Activated CD4-positive, alpha-beta T cell treated with anti-CD3 and anti-CD28 coated beads, Interleukin-2, amount 50 U/mL, for 16 hours (primary cell): Measurements from ENCODE around the gene IFITM5.
"Not testable (repeated sequence)": the region's sequence is repeated elsewhere in the genome, so short reads cannot be mapped to it uniquely, and the experiment has no call there.

Experiments
- DNase-seq: peaks from one replicate; pipeline ENCODE4 v3.0.0-alpha.2; 2020

Gene IFITM5

DNA sequence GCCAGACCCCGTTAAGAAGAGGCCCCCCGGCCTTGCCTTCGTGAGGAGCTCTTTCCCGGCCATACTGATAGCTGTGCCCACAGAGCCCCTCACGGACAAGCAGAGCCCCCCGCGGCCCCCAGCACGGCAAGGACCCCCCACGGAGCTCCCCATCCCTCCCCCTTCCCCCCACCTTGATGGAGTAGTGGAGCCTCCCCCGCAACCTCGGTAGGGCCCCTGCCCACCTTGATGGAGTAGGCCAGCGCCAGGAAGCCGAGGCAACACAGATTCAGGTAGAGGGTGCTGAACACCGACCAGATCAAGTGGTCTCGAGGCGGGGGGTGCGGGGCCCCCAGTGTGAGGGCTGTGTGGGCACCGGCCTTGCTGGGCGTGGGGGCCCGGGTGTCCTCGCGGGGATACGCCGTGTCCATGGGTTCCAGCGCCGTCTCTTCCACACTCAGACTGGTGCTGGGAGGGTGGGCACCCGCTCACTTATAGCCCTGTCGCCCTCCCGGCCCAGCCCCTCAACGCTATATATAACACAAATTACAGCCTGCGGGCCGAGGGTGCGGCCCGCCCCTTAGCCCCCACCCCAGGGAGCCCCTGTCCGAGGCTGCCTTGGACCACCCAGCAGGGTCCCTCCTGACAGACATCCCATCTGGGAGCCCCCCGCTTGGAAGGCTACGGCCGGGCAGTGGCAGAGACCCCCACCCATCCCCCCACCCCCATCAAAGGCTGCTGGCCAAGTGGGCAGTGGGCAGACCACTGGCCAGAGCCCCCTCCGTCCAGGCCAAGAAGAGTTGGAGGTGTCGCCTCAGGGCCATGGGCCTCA, at the start of gene IFITM5:
Gene IFITM5, minus strand, starts transcription at position 446 of the 811 bp plus-strand sequence. Its CDS starts 36 bp downstream, at position 410.
- DNase-seq, result no peak

DNA sequence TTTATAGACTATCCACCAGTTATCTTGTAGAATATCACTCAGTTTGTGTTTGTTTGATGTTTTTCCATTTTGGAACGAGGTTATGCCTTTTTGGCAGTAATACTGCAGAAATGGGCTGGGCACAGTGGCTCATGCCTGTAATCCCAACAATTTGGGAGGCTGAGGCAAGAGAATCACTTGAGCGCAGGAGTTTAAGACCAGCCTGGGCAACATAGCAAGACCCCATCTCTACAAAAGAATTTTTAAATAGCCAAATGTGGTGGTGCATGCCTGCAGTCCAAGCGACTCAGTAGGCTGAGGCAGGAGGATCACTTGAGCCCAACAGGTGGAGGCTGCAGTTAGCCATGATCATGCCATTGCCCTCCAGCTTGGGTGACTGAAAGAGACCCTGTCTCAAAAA, 47.2 kb upstream of the IFITM5 start:
- DNase-seq, result no peak

DNA sequence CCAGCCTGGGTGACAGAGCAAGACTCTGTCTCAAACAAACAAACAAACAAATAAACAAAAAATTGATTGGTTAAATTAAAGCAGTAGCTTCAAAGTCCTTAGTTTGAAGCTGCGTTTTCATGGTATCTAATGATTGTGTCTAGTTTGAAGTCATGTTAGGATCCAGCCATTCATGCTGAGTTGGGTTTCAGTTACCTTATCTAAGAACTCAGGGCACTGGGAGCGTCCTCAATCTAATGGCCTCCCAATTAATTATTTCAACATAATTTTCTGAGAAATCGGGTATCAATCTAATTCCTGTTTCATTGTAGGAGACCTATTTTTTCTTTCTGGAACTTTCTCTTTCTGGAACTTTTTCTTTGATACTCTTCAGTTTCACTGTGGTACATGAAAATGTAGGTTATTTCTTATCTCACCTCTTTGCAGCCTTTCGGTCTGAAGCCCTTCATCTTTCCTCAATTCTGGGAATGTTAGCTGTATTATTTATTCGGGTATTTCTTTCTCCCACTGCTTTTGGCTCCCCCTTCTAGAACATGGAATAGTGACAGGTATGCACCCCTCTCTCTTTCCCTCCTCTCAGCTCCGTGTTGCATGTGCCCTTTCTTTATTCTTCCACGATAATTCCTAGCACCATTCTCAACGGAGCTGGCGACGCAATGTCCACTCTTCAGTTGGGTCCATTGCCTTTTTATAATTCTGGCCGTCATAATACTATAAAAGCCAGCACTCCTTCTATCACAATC, 45.7 kb upstream of the IFITM5 start:
- DNase-seq, result no peak

DNA sequence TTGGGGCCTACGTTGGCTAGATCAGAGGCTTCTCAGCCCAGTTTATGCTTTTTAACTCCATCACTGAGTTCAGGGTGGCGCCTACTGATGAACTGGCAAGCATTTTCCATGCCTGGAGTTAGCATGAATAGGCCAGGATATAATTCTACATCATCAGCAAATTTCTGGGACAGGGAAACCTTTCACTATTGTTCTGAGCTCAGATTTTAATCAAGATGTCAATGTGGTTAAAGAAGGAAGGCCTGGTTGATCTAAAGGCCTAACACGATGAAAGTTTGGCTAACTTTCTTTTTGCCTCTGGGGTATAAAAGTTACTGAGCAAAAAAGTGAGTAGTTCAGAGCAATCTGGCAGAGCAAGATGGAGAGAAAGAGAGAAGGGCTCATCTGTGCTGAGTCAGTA, 43.0 kb upstream of the IFITM5 start:
- no peak for DNase-seq

DNA sequence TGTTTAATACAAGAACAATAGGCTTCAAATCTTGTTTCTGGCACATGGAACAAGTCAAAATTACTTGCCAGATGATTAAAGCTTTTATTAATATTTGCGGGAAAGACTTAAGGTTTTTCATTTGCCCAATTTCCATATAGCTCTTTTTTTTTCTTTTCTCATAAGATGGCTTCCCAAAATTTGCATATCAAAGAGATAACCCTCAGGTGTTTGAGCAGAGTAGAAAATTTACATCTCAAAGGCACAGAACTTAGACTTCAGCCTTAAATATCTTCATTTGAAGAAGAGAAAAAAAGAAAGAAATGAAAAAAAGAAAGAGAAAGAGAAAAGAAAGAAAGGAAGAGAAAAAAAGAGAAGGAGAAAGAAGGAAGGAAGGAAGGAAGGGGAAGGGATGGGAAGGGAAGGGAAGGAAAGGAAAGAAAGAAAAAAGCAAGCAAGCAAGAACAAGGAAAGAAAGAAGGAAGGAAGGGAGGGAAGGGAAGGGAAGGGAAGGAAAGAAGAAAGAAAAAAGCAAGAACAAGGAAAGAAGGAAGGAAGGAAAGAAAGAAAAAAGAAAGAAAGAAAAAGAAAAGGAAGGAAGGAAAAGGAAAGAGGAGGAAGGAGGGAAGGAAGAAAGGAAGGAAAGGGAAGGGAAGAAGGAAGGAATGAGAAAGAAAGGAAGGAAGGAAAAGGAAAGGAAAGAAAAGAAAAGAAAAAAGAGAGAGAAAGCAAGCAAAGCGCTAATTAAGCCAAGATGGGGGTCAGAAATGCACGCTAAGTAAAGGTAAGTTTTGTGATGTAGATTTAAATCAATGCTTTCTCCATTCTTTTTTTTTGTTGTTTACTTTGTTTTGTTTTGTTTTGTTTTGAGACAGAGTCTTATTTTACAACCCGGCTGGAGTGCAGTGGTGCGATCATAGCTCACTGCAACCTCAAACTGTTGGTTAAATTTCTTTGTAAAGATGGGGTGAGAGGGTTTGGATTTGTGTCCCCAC, 41.5 kb upstream of the IFITM5 start:
- no peak for DNase-seq

DNA sequence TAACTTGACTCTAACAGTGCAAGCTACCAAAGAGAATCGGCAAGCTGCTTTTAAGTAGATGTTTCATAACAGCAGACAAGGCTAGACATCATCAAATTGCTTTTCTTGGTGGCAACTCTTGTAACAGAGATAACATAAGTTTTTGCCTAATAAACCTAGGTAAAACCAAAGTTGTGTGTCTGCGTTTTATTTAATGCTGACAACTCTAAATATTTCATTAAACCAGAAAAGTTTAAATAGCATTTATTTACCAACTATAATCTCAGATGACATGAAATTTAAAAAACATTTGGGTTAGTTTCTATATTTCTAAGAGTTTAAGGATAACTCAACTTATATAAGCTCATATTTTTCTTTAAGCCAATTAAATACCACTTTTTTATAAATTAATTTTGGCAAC, 40.6 kb upstream of the IFITM5 start:
- DNase-seq, result no peak

DNA sequence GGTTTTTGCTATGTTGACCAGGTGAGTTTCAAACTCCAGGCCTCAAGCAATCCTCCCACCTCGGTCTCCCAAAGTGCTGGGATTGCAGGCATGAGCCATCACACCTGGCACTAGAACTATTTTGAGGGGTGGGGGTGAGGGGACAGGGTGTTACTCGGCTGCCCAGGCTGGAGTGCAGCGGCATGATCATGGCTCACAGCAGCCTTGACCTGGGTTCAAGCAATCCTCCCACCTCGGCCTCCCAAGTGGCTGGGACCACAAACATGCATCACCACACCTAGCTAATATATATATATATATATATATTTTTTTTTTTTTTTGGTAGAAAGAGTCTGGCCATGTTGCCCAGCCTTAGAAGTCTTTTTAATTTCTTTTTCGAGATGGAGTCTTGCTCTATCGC, 38.4 kb upstream of the IFITM5 start:
- DNase-seq, result no peak

DNA sequence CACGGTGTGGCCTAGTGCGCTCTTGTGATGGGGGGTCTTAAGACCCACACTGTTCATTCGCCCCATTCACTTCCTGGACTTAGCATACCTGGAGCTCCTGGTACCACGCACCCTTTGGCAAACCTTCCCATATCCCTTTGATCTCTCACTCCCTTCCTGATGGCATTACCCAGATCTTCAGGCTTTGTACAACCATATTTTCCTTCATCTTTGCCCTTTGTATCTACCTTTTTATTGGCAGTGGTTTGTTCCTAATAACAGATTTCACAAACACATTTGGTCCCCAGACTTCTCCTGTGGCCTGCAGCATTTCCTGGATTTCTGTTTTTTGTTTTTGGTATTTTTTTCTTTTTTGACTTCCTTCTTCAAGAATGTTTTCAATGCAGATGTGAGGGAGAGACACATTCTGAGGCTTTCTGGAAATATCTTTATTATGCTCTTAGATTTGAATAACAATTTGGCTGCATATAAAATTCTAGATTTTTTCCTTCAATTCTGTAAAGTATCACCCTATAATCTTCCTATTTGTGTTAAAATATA, 37.4 kb upstream of the IFITM5 start:
- no peak for DNase-seq

DNA sequence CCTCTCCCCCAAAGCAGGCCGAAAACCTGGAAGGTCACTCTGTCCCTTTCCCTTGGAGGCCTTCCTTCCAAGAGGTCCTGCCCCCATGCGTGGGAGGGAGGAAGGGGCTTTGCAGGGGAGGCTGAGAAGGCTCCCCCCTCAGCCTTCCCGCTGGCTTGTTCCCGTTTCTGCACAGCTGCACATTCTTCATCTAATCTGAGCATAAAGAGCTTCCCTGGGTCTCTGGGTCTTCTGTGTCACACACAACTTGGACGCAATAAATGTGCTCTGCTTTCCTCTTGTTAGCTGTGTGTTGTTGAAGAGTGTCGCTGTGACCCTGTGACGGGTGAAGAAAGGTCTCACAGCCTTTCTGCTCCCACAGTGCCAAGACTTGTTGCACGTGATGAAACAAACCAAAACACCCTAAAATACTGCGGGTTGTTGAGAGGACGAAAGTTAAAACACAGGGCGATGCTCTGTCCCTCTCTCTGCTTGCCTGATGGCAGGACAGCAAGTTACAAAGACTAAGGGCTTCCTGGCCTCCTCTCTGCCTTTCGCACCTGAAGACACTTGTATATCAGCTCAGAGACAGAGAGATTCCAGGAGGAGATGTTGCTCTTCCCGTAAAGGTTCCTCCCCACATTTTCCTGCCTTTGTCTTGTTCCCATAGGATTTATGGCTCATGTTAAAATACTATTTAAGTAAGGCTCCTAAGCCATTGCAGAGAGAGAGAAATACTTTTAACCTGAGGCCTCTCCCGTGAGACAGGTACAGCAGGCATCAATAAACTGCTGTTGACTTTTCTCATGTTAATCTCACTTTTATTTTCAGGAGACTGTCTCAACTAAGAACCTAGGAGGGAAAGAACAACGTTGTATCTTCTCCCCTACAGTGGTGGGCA, 36.7 kb upstream of the IFITM5 start:
- DNase-seq, result no peak

DNA sequence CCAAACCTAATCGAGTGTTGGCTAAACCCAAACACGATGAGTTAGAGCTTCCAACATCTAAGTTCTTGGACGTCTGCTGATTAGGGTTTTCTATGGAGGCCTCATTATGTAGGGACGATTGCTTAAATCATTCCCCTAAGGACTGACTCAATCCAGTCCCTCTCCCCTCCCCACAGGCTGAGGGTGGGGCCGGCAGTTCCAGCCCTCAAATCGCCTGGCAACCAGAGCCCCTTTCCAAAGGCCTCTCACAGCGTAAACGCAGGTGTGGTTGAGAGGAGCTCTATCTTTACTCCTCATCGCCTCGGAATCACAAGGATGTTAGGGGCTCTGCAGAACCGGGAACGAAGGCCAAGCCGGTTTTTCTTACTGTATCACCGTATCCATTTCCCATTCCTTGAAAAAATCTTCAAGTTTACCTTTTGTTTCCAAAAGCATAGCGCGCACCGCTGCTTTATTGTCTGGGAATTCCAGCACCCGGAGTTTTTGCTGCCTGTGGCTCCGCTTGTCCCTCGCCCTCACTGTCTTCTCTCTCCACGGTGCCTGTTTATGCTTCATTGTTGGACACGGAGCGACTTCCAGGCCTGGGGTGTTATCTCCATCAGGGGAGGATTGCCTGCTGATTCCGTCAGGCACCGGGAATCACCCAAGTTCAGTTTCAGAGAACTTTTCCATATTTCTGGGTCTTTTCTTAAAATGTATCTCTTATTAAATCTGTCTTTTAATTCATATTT, 35.1 kb upstream of the IFITM5 start:
- DNase-seq, result no peak

DNA sequence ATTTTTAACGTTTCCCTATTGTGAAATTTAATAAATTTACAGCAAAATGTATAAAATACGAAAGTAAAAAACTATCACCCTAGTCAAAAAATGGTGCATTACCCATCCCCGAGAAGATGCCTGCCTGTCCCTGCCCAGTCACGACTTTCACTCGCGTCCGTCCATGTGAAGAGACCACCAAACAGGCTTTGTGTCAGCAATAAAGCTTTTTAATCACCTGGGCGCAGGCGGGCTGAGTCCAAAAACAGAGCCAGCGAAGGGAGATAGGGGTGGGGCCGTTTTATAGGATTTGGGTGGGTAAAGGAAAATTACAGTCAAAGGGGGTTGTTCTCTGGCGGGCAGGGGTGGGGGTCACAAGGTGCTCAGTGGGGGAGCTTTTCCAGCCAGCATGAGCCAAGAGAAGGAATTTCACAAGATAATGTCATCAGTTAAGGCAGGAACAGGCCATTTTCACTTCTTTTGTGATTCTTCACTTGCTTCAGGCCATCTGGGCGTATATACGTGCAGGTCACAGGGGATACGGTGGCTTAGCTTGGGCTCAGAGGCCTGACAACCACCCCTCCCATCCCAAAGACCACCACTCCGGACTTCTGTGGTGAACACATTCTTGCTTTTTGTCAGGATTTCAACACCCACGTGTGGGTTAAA, 34.4 kb upstream of the IFITM5 start:
- DNase-seq, result not testable (repeated sequence)

DNA sequence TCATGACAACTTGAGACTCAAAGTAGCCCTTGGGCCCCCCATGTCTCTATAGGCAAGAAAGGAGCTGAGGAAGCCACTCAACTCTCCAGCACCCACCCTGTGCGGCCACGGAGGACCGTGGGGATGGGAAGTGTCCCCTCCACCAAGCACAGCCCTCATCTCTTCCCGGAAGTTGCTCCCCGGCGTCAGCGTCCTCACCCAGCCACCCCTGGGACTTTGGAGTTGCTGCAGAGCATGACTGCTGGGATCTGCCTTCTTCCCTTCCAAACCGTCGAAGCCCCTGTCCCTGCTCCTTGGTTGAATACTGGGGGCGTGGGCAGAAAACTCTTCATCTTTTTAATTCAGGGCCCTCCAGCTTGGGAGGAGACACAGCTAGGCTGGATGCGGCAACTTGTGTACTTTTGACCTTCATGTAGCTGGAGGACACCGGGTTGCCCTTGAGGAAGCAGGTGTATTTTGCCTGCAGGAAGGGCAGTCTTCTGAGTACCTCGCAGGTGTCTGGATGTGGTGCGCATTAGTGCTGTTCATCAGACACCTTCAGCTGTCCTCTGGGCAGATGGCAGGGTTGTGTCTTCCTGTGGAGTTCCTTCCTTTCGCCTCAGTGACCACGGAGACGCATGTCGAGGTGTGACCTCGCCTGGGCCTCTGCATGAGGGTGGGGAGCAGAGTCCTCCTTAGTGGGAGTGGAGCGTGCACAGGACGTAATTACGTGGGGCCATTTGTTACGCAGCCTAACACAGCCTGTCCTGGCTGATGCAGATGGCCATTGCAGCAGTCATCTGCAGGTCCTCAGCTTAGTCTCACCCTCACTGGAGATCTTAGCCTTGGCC, 33.5 kb upstream of the IFITM5 start:
- no peak for DNase-seq

DNA sequence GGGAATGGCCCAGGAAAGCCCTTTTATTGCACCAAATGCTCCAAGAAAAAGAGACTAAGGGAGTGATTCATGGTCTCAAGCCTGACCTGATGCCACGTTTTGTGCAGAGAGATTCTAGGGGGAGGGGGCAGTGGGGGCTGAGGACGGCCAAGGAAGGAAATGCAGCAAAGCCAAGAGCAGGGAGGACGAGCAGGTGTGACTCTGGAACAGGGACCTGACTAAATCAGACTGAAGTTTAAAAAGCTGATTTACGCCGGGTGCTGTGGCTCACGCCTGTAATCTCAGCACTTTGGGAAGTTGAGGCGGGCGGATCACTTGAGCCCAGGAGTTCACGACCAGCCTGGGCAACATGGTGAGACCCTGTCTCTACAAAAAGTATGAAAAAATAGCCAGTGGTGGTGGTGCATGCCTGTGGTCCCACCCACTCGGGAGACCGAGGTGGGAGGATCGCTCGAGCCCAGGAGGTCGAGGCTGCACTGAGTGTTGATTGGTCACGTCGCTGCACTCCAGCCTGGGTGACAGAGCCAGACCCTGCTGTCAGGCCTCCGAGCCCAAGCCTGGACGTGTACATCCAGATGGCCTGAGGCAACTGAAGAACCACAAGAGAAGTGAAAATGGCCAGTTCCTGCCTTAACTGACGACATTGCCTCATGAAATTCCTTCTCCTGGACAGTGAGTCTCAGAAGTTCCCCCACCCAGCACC, 32.2 kb upstream of the IFITM5 start:
- DNase-seq, result no peak

DNA sequence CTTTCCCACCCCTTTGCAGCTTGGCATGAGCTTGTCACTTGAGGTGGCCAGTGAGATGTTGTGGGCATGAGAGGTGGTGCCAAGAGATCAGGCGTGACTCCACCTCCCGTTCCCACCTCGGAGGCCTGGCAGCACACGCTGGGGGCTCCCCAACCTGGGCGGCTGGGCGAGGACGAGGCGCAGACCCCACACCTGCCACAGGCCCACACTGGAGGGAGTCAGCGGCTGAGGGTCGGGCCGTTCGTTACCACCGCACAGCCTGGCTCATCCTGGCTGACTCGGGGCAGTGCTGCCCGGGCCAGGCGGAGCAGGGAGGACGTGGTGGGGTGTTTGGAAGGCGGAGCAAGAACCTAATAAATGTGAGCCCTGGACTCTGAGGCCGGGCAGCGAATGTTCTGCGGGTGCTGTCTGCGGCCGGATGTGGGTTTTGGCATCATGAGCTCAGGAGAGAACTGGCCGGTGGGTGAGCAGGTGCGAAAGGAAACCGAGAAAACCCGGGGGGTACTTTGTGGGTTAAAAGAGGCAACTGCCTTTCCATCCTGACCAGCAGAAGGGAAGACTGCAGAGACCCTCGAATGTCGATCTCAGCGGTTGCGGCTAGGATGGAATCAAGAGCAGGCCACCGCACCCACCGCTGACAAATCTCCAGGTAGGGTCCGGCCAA, 31.5 kb upstream of the IFITM5 start:
- DNase-seq, result peak; percentile 58

DNA sequence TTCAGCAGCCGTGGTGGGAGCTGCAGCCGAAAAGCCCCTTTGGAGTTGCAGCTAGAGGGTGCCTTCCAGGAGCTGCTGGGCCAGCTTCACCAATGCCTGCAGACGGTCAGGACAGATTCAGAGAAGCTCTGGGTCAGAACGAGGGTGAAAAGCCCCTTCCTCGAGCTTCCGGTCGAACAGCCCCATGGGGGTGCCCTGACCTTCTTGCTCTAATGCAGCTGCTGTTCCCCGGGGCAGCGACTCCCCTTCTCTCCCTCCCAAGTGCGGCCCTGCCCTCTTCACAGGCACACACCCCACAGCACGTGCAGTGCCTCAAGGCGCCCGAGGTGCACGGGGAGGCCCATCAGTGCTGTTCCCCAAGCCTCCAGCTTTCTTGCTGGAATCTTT, 31.0 kb upstream of the IFITM5 start:
- no peak for DNase-seq

DNA sequence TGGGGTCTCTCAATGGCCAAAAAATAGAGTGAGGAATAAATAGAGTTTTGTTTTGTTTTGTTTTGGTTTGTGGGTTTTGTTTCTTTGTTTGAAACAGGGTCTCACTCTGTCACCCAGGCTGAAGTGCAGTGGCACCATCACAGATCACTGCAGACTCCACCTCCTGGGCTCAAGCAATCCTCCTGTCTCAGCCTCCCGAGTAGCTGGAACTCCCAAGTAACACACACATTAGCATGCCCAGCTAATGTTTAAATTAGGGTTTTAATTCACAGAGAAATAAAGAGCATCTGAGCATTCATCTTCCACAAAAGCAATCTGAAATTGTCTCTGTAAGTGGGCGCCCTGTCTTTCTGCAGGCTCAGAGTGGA, 30.5 kb upstream of the IFITM5 start:
- DNase-seq, result no peak

DNA sequence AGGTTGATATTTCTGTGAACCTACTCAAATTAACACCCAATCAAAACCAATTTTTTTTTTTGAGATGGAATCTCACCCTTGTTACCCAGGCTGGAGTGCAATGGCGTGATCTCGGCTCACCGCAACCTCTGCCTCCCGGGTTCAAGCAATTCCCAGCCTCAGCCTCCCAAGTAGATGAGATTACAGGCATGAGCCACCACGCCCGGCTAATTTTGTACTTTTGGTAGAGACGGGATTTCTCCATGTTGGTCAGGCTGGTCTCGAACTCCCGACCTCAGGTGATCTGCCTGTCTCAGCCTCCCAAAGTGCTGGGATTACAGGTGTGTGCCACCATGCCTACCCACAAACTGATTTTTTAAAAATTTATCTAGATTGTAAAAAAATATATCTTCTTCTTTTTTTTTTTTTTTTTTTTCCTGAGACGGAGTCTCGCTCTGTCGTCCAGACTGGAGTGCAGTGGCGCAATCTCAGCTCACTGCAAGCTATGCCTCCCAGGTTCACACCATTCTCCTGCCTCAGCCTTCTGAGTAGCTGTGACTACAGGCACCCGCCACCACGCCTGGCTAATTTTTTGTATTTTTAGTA, 29.3 kb upstream of the IFITM5 start:
- DNase-seq, result not testable (repeated sequence)

DNA sequence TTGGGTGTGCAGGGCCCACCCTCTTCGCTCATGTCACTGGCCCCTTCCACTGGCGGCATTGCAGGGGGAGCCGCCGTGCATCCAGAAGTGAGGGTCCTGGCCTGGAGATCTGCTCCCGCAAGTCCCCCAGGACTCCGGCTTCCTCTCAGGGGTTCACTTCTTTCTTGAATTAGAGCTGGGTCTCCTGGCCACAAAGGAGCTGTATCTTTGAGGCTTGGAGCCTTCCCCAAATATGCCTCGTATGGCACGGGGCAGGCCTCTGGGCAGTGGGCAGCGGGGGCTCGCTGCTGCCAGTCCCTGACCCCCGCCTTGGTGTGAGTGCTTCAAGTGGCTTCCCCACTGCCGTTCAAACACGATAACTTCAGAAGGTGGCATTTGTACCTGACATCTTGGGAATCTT, 28.7 kb upstream of the IFITM5 start:
- DNase-seq, result no peak
